ENCODE measurements around the gene PTPRH. TPM values are rescaled to one million over a fixed set of nuclear protein-coding genes. Genes with fewer than 3 reads are reported as not detected.

The PTPRH gene
- total RNA-seq, 2 donors from 2014 or later: not detected

GRCh38 chr19:55153652-55154264, 55.5 kb downstream of the PTPRH start:
- DNase-seq (no peak), ATAC-seq (replicated peaks in 1 of 2) (no peak)
- Mint-ChIP-seq H3K27ac (no peak overlapping the region), H3K27me3 (ENCODE audit: low read depth) (peaks cover 26% of the 10 kb centered on the region), H3K4me1 (ENCODE audit: low read depth) (peaks cover 21% of the 10 kb centered on the region), H3K36me3 (ENCODE audit: insufficient read depth in 2 of 2) (peaks cover 8 to 9% of the 10 kb centered on the region in 2 donors), H3K4me3 (no peak overlapping the region), H3K9me3 (peaks cover 6 to 9% of the 10 kb centered on the region in 2 donors)

- Mint-ChIP-seq H3K36me3 (ENCODE audit: insufficient read depth in 2 of 2) (peaks cover 8 to 9% of the 10 kb centered on the region in 2 donors), H3K27ac (peak overlapping the region; percentile 19), H3K4me3 (no peak overlapping the region), H3K27me3 (ENCODE audit: low read depth) (peaks cover 22% of the 10 kb centered on the region), H3K4me1 (ENCODE audit: low read depth) (peaks cover 21% of the 10 kb centered on the region), H3K9me3 (peaks cover 6 to 9% of the 10 kb centered on the region in 2 donors)
- ATAC-seq (replicated peaks in 1 of 2) (no peak), DNase-seq (no peak)
Measured at GRCh38 chr19:55152017-55152416, 57.3 kb downstream of the PTPRH start.

DNA sequence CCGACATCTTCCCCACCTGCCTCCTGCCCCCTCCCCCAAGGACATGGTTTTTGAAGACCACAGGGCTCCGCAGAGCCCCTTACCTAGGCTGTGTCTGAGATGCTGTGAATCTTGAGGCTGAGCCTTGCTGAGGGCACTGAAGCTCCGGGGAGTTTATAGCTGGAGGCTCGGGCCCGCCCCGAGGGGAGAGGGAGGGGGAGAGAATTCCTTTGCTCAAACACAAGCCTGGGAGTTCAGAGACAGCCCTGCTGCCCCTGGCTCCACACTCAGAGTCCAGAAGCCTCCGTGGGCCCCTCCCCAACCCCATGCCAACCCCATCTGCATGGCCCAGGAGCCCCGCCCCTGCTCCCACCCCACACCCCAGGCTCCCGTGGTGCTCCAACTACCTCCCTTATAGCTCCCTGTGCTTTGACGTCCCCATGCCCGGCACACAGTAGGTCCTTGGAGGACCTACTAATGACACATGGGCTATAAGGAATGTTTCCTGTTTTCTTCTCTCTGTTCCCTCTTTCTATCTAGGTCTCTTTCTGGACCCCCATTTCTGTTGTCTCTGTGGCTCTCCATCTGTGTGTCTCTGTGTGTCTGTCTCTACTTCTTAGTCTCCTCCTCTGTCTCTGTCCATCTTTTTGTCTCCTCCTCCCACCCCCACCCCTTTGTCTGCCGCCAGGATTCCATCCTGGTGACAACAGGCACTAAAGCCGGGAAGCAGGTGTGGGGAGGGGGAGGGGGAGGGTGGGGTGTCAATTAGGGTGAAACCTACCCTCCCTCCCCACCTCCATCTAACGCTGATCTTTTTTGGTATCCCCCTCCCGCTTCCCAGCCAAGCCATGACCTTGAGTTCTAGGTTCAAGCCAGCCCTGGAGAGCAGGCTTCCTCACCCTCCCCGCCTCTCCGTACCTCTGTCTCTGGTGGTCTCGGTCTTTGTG, 60.0 kb downstream of the PTPRH start, which contains the start of gene TNNT1:
TNNT1 (minus strand) TSS at position 129 of the 926 bp plus-strand sequence. CDS start 2,049 bp downstream, outside the sequence.
- DNase-seq (no peak), ATAC-seq (replicated peaks in 1 of 2) (no peak)
- H3K4me3 Mint-ChIP-seq: no peak within 1 kb of the TSS
- H3K27ac Mint-ChIP-seq: no peak within 1 kb of the TSS
- peaks cover 17% of the 10 kb centered on the region for H3K4me1 Mint-ChIP-seq (ENCODE audit: low read depth)
- peaks cover 6 to 9% of the 10 kb centered on the region in 2 donors for H3K9me3 Mint-ChIP-seq
- H3K27me3 Mint-ChIP-seq (ENCODE audit: low read depth): peaks cover 34% of the 10 kb centered on the region
- H3K36me3 Mint-ChIP-seq (ENCODE audit: insufficient read depth in 2 of 2): peaks cover 8 to 9% of the 10 kb centered on the region in 2 donors

- ATAC-seq (replicated peaks in 1 of 2) (no peak), DNase-seq (no peak)
- H3K27ac Mint-ChIP-seq: no peak overlapping the region
- no peak overlapping the region for H3K4me3 Mint-ChIP-seq
- peaks cover 45% of the 10 kb centered on the region for H3K27me3 Mint-ChIP-seq (ENCODE audit: low read depth)
- H3K4me1 Mint-ChIP-seq (ENCODE audit: low read depth): peaks cover 12% of the 10 kb centered on the region
- peaks cover 6 to 7% of the 10 kb centered on the region in 2 donors for H3K36me3 Mint-ChIP-seq (ENCODE audit: insufficient read depth in 2 of 2)
- peaks cover 6 to 7% of the 10 kb centered on the region in 2 donors for H3K9me3 Mint-ChIP-seq
Measured at GRCh38 chr19:55147545-55148251, 61.6 kb downstream of the PTPRH start.

DNA sequence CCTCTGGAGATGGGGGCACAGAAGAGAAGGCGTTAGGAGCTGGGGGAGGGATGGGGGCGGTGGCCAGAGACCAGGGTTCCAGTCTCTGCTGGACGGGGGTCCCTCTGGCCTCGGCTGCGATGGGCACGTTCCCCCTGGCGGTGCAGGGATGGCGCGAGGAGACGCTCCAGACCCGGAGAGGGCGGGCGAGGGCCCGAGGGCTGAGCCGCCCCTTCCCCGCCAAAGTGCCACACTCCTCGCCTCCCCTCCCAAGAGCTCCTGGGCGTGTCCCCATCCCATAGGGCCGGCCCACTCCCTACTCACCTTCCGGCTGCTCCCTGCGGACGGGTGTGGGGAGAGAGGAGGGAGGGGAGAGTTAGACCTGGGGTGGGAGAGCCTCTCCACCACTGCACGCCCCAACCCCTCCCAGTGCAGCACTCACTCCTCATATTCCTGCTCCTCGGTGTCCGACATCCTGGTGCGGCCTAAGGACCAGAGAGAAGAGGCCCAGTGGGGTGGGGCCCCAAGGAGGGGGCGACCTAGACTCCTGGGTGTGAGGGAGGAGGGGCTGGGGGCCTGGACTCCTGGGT, 62.5 kb downstream of the PTPRH start:
- H3K4me1 Mint-ChIP-seq (ENCODE audit: low read depth): peaks cover 6% of the 10 kb centered on the region
- peaks cover under 1% of the 10 kb centered on the region in 2 donors for H3K36me3 Mint-ChIP-seq (ENCODE audit: insufficient read depth in 2 of 2)
- H3K9me3 Mint-ChIP-seq: peaks cover under 1 to 1% of the 10 kb centered on the region in 2 donors
- DNase-seq: no peak
- peak overlapping the region in 1 of 2 donors; percentile 44 for H3K4me3 Mint-ChIP-seq
- peak in 1 of 2 donors; percentile 36 for ATAC-seq (replicated peaks in 1 of 2)
- no peak overlapping the region for H3K27ac Mint-ChIP-seq
- peaks cover 45% of the 10 kb centered on the region for H3K27me3 Mint-ChIP-seq (ENCODE audit: low read depth)

DNA sequence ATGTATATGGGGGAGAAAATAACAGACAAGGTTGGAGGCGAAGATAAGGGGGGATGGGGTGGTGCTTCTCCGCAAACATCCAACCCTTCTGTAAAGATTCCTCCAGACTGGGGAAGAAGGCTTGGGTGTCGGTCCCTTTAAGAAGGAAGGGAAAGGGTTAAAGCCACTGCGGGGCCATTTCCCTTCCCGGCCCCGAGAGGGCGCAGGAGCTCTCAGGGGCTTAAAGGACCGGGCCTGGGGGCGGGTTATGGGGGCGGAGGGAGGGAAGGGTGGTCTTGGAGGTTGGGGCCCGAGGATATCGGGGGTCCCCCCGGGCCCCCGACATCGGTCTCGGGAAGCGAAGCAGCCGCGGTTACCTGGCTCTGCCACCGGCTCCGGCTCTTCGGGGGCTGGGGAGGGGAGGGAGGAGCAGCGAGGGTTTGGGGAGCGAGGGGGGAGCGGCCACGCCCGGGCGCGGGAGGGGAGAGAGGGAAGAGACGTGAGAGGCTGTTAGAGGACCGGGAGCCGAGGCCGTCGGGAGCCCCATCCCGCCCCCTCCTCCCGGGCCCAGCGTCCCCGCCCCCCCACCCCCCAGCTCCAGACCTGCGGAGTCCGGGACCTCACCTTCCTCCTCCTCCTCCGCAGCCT, 63.1 kb downstream of the PTPRH start:
- Mint-ChIP-seq H3K4me1 (ENCODE audit: low read depth) (peaks cover 2% of the 10 kb centered on the region), H3K27me3 (ENCODE audit: low read depth) (peaks cover 45% of the 10 kb centered on the region), H3K9me3 (no peaks in the 10 kb centered on the region), H3K27ac (no peak overlapping the region), H3K4me3 (peak overlapping the region in 1 of 2 donors; percentile 52), H3K36me3 (ENCODE audit: insufficient read depth in 2 of 2) (no peaks in the 10 kb centered on the region)
- DNase-seq: peak; percentile 42 to 44
- peak; percentile 30 to 40 for ATAC-seq (replicated peaks in 1 of 2)

DNA sequence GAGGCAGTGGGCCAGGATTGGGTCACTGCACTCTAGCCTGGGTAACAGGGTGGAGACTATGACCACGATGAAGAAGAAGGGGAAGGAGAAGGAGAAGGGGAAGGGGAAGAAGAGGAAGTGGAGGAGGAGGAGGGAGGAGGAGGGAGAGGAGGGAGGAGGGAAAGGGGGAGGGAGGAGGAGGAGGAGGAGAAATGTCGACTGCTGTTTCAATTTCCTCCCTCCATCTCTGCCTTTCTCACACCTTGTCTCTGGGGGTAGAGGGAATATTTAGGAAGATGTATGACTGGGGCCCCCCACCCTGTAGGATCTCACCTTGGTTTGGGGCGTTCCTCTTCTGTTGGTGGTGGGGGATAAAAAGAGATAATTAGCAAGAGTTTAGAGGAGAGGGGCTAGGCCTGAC, 64.1 kb downstream of the PTPRH start:
- Mint-ChIP-seq H3K27ac (no peak overlapping the region), H3K27me3 (ENCODE audit: low read depth) (peaks cover 45% of the 10 kb centered on the region), H3K9me3 (no peaks in the 10 kb centered on the region), H3K4me1 (ENCODE audit: low read depth) (peaks cover 5% of the 10 kb centered on the region), H3K4me3 (no peak overlapping the region), H3K36me3 (ENCODE audit: insufficient read depth in 2 of 2) (no peaks in the 10 kb centered on the region)
- no peak for DNase-seq
- ATAC-seq (replicated peaks in 1 of 2): no peak

- H3K36me3 Mint-ChIP-seq (ENCODE audit: insufficient read depth in 2 of 2): no peaks in the 10 kb centered on the region
- H3K4me3 Mint-ChIP-seq: no peak overlapping the region
- H3K27me3 Mint-ChIP-seq (ENCODE audit: low read depth): peaks cover 29% of the 10 kb centered on the region
- peaks cover 5% of the 10 kb centered on the region for H3K4me1 Mint-ChIP-seq (ENCODE audit: low read depth)
- H3K9me3 Mint-ChIP-seq: no peaks in the 10 kb centered on the region
- no peak for DNase-seq
- no peak overlapping the region for H3K27ac Mint-ChIP-seq
- no peak for ATAC-seq (replicated peaks in 1 of 2)
Measured at GRCh38 chr19:55141696-55142095, 67.6 kb downstream of the PTPRH start.

DNA sequence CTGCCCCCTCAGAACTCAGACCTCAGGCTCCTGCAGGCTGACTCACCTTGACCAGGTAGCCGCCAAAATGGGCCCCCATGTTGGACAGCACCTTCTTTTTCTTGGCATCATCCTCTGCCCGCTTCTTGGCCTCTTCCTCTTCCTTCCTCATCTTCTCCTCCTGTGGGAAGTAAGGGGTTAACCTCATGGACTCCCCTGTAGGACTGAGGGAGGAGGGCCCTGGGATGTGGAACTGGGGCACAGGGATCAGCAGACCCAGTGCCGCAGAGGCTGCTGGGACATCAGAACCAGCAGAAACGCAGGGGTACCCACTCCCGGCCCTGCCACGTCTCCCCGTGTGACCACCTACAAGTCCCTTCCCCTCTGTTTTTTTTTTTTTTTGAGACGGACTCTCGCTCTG, 71.4 kb downstream of the PTPRH start:
- no peak overlapping the region for H3K4me3 Mint-ChIP-seq
- peaks cover 9% of the 10 kb centered on the region for H3K27me3 Mint-ChIP-seq (ENCODE audit: low read depth)
- no peaks in the 10 kb centered on the region for H3K36me3 Mint-ChIP-seq (ENCODE audit: insufficient read depth in 2 of 2)
- DNase-seq (no peak), ATAC-seq (replicated peaks in 1 of 2) (no peak)
- no peak overlapping the region for H3K27ac Mint-ChIP-seq
- no peaks in the 10 kb centered on the region for H3K9me3 Mint-ChIP-seq
- peaks cover 5% of the 10 kb centered on the region for H3K4me1 Mint-ChIP-seq (ENCODE audit: low read depth)

DNA sequence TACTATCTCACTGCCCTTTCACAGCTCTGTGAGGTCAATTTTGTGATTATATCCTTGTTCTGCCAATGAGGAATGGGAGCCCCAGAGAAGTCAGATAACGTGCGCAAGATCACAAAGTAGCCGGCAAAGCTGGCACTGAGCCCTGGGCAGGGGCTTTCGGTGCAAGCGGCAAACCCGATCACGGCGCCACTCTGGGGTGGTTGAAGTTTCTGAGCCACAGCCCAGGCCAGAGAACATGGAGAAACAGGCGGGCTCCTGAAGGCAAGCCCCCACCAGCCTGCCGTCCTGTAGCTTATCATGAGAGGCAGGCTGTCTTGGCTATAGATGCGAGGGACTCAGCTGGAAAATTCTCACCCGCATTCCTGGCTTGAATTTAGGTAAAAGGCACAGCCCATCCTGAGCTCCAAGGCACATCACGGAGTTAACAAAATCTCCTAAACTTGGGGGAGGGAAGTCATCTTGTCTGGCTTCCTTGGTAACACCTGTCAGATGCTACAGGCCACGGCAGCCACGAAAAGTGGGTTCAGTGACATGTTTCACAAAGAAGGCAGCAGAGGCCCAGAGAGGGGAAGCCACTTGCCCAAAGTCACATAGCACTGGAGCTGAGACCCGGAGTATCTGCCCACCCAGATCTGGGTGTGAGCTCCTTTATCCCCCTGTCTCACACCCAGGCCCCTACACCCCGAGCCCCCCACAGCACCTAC, 72.8 kb downstream of the PTPRH start:
- Mint-ChIP-seq H3K4me3 (no peak overlapping the region), H3K9me3 (no peaks in the 10 kb centered on the region), H3K4me1 (ENCODE audit: low read depth) (peaks cover 5% of the 10 kb centered on the region), H3K27ac (no peak overlapping the region), H3K36me3 (ENCODE audit: insufficient read depth in 2 of 2) (no peaks in the 10 kb centered on the region), H3K27me3 (ENCODE audit: low read depth) (peaks cover 16% of the 10 kb centered on the region)
- no peak for ATAC-seq (replicated peaks in 1 of 2)
- DNase-seq: no peak

GRCh38 chr19:55134736-55135135, 74.6 kb downstream of the PTPRH start:
- H3K4me3 Mint-ChIP-seq: no peak overlapping the region
- no peak for ATAC-seq (replicated peaks in 1 of 2)
- no peaks in the 10 kb centered on the region for H3K4me1 Mint-ChIP-seq (ENCODE audit: low read depth)
- H3K9me3 Mint-ChIP-seq: no peaks in the 10 kb centered on the region
- no peaks in the 10 kb centered on the region for H3K36me3 Mint-ChIP-seq (ENCODE audit: insufficient read depth in 2 of 2)
- no peak for DNase-seq
- H3K27me3 Mint-ChIP-seq (ENCODE audit: low read depth): peaks cover 27% of the 10 kb centered on the region
- no peak overlapping the region for H3K27ac Mint-ChIP-seq
